BJ (cell line): ENCODE data around the gene FANCC. TPM values are rescaled to one million over a fixed set of nuclear protein-coding genes. Genes with fewer than 3 reads are reported as not detected.
A peak's percentile ranks its signal among the peaks of the same experiment; 100 is the strongest.

Experiments used
- CTCF ChIA-PET: fragments of 350-600 bp; formaldehyde crosslinking; extraction: SDS; loops from one replicate; lab custom pipeline; 2021; ENCODE audit warnings: antibody characterized with exemption, inconsistent platforms; lab: Yijun Ruan, JAX
- POLR2A ChIA-PET: fragments of 300-600 bp; sonication (Branson Sonifier 250); formaldehyde crosslinking; extraction: SDS; loops from one replicate; lab custom pipeline; 2021; ENCODE audit warnings: antibody characterized with exemption; lab: Charles Lee
- DNase-seq: peaks from one replicate; pipeline ENCODE4 v3.0.0-alpha.2; 2011; ENCODE audit warnings: low read depth
- H3K27me3 ChIP-seq: 2 replicates; pipeline ENCODE4 v1.6.0; 2011; ENCODE audit warnings: low read length; ENCODE audit not compliant: control insufficient read depth, insufficient read depth
- H3K36me3 ChIP-seq: 2 replicates; pipeline ENCODE4 v1.5.1; 2011; ENCODE audit warnings: low read length; ENCODE audit not compliant: control insufficient read depth, insufficient read depth
- H3K4me3 ChIP-seq: 2 replicates; pipeline ENCODE4 v1.5.1; 2011; ENCODE audit warnings: low read depth, mild to moderate bottlenecking, control low read depth, low read length
- polyA plus RNA-seq: library from polyadenylated mRNA; depleted of rRNA; stranded (reverse); fragments of >200 nt; gene quantifications from 2 replicates; pipeline ENCODE4 v1.2.3, GENCODE V29; 2011
- TF ChIP-seq, protein P1 (sequence below): IDR thresholded peaks from 2 replicates; pipeline ENCODE4 v1.5.1; 2011; ENCODE audit warnings: low read depth, mild to moderate bottlenecking, control low read depth, inconsistent platforms, low read length, moderate library complexity; ENCODE audit not compliant: insufficient read depth

FANCC gene
- polyA plus RNA-seq, 1 experiment: 6.1 TPM

DNA sequence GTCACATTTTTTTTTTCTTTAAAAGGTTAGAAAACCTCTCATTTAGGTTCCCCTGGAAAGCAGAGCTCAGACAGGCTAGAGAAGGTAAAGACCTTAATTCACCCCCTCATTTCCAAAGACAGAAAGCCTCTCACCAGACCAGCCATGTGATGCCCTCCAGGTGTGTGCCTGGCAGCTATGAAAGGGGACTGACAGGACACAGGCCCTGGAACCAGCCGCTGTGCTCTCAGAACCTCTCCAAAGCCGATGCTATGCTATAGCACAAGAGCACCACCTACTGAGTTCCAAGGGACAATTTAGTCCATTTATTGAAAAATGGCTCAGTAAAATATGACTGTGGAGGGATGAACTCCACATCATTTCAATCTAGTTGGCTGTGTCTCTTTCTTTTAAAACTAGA lies 48.8 kb downstream of the FANCC start:
- Histone ChIP-seq H3K36me3 (no peaks in the 10 kb centered on the region), H3K27me3 (no peaks in the 10 kb centered on the region), H3K4me3 (no peak overlapping the region)
- POLR2A ChIA-PET: no interaction called here
- CTCF ChIA-PET: interaction anchor here (0.7 to 1.3 kb wide), 4 partner anchors 12 to 949 kb away, joined by 3 read pairs; no protein-coding TSS in a partner anchor
- TF ChIP-seq, protein P1, sequence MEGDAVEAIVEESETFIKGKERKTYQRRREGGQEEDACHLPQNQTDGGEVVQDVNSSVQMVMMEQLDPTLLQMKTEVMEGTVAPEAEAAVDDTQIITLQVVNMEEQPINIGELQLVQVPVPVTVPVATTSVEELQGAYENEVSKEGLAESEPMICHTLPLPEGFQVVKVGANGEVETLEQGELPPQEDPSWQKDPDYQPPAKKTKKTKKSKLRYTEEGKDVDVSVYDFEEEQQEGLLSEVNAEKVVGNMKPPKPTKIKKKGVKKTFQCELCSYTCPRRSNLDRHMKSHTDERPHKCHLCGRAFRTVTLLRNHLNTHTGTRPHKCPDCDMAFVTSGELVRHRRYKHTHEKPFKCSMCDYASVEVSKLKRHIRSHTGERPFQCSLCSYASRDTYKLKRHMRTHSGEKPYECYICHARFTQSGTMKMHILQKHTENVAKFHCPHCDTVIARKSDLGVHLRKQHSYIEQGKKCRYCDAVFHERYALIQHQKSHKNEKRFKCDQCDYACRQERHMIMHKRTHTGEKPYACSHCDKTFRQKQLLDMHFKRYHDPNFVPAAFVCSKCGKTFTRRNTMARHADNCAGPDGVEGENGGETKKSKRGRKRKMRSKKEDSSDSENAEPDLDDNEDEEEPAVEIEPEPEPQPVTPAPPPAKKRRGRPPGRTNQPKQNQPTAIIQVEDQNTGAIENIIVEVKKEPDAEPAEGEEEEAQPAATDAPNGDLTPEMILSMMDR: peak; percentile 43
- no peak for DNase-seq

DNA sequence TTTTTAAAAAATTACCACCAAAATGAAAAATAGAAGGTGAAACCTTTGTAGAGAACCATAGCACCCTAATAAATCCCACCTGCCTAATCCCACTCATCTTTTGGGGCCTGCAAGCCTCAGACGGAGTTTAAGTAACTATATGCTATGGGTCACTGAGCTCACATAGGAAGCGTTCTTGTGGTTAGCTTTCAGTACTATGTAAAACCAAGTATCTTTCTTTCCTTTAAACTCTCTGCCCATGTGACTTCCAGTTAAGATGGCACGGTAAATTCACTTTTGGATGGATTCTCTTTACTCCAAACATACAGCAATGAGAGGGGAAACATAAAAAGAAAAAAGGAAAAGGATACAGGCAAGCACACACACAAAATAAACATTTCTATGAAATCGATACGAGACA lies 50.9 kb downstream of the FANCC start:
- DNase-seq: no peak
- TF ChIP-seq, protein P1: no peak
- POLR2A ChIA-PET: no interaction called here
- CTCF ChIA-PET: interaction anchor here (0.7 to 1.5 kb wide), 2 partner anchors 158 to 951 kb away, joined by 3 to 5 read pairs; no protein-coding TSS in a partner anchor
- Histone ChIP-seq H3K4me3 (no peak overlapping the region), H3K36me3 (no peaks in the 10 kb centered on the region), H3K27me3 (no peaks in the 10 kb centered on the region)

DNA sequence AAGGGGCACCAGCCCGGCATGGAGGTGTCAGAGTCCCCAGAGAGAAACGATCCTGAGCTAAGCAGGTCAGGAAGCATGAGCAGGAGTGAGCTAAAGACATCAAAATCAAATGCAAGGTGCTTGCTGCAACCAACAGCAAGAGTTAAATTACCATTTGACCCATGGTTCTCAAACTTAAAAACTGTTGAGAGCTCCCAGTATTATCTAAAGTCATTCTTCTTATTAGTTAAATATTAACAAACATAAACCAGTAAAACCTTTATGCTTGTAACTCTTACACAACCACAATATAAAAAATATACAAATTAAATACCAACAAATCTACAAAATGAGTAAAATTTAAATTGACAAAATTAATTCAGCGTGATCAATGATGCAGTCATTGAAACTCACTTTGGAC lies 51.5 kb downstream of the FANCC start:
- Histone ChIP-seq H3K4me3 (no peak overlapping the region), H3K36me3 (no peaks in the 10 kb centered on the region), H3K27me3 (no peaks in the 10 kb centered on the region)
- TF ChIP-seq, protein P1: no peak
- ChIA-PET POLR2A (interaction anchor here (0.5 kb wide), 1 partner anchor 251 kb away, joined by 3 read pairs; no protein-coding TSS in a partner anchor), CTCF (interaction anchor here (0.8 to 1.5 kb wide), 2 partner anchors 68 to 951 kb away, joined by 4 to 5 read pairs; no protein-coding TSS in a partner anchor)
- DNase-seq: no peak

DNA sequence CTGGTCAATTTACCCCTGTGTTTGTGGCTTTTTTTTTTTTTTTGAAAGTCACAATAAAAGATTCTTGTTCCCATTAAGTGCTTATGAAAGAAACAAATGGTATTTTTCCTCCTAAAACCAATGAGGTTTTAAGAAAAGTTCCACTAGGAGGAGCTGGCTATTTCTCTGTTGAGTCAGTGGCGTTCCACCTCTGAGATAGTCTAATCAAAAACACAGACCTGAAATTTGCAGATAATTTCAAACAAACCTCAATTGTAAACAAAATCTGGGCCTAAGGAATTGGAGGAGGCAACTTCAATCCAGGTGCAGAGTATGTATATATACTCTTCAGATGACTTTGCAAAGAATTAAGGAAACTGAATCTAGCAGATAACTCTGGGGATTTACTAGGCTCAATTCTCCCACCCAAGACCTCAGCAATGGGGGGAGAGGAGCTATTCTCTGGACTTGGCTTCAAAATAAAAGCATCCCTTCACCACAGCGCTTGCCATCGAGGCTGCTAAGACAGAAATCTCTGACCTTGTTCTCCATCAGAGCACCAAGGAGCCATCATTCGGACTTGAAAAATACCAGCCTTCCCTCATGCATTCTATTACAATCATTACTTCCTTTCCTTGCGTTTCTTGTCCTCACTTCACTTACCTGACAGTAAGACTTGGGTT lies 52.4 kb downstream of the FANCC start:
- CTCF ChIA-PET: interaction anchor here (0.6 to 1.5 kb wide), 8 partner anchors 10 to 1371 kb away, joined by 3 to 5 read pairs (median 4); no protein-coding TSS in a partner anchor
- POLR2A ChIA-PET: interaction anchor here (0.5 to 0.6 kb wide), 2 partner anchors 244 to 252 kb away, joined by 3 to 4 read pairs; no protein-coding TSS in a partner anchor
- Histone ChIP-seq H3K36me3 (no peaks in the 10 kb centered on the region), H3K4me3 (no peak overlapping the region), H3K27me3 (no peaks in the 10 kb centered on the region)
- TF ChIP-seq, protein P1: peak; percentile 60
- DNase-seq: no peak

DNA sequence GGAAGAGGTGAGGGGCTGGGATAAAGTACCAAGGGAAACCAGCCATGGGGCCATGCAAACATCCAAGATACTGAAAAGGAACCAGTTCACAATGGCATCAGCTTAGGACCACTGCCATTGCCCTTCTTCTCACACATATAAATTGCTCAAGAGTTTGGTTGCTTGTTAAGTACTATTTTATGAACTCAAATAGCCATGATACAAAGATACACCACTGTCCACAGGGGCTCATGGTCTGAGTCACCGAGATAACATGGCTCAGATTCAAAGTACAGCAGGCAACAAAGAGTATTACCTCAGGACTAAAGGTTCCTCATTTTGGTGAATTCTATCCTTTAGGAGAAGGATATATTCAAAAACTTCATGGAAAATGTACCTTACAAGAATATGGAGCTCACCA lies 55.6 kb downstream of the FANCC start:
- ChIA-PET POLR2A (no interaction called here), CTCF (interaction anchor here (0.6 kb wide), 1 partner anchor 221 kb away, joined by 3 read pairs; no protein-coding TSS in a partner anchor)
- H3K27me3 ChIP-seq: no peaks in the 10 kb centered on the region
- DNase-seq: no peak
- H3K4me3 ChIP-seq: no peak overlapping the region
- TF ChIP-seq, protein P1: no peak
- H3K36me3 ChIP-seq: no peaks in the 10 kb centered on the region
